G401 (cell line): ENCODE results near the gene IGFLR1. TPM values are rescaled to one million over a fixed set of nuclear protein-coding genes. Genes with fewer than 3 reads are reported as not detected.
"Not testable (repeated sequence)": the region's sequence is repeated elsewhere in the genome, so short reads cannot be mapped to it uniquely, and the experiment has no call there.

Experiments
- DNase-seq: peaks from one replicate; pipeline ENCODE4 v3.0.0-alpha.2; 2015; ENCODE audit warnings: low spot score
- in situ Hi-C: cut with HindIII; loops from 2 replicates; pipeline ENCODE4 v1.10.0; 2016; ENCODE audit warnings: low sequenced_read_pairs, mixed read lengths
- total RNA-seq: library from RNA; depleted of rRNA; stranded (reverse); fragments of >200 nt; shearing (Covaris generic); gene quantifications from 2 replicates; pipeline ENCODE4 v1.2.3, GENCODE V29; 2014

The IGFLR1 gene
- total RNA-seq, 1 experiment from 2014 or later: 4.0 TPM

- in situ Hi-C loops: no loop called here
- no peak for DNase-seq
Measured at GRCh38 chr19:35779033-35779432, 36.8 kb upstream of the IGFLR1 start.

GRCh38 chr19:35777961-35778360 lies 35.7 kb upstream of the IGFLR1 start:
- in situ Hi-C loops: no loop called here
- DNase-seq: no peak

DNA sequence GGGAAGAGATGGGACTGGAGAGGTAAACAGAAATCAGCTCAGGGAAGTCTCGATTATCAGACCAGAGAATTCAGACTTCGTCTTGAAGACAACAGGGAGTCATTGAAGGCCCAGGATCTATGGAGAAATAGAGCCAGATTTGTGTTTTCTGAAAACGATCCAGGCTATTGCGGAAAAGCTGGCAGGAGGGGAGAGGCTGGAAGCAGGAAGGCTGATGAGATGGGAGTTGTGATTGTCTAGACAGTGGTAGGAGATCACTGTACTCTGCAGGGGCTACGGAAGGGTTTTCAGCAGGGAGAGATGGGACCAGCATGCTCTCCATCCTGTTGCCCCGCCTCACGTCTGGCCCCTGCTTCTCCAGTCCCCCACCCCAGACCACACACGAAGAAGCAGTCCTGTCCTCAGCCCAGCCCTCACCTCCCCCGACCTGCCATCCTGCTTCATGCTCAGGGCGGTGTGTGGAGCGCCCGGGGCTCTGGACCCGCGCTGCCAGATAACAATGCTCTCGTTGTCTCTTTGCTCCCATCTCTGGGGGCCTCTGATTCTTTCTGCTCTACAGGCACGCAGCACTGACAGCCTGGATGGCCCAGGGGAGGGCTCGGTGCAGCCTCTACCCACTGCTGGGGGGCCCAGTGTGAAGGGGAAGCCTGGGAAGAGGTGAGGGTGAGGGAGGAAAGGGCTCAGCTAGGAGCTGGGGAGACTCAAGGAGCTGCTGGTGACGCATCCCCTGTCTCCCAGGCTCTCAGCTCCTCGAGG lies 35.0 kb upstream of the IGFLR1 start:
- in situ Hi-C loops: no loop called here
- DNase-seq: no peak

GRCh38 chr19:35776102-35776788 lies 34.0 kb upstream of the IGFLR1 start:
- peak; percentile 18 for DNase-seq
- in situ Hi-C loops: no loop called here

- in situ Hi-C loops: no loop called here
- DNase-seq: peak; percentile 99
Measured at GRCh38 chr19:35775298-35776101, 33.2 kb upstream of the IGFLR1 start, which contains the start of gene ARHGAP33. ARHGAP33 (plus strand) TSS chr19:35775564; CDS start chr19:35775659, 95 bp downstream.

- in situ Hi-C loops: no loop called here
Measured at GRCh38 chr19:35775046-35775297, 32.7 kb upstream of the IGFLR1 start.

DNA sequence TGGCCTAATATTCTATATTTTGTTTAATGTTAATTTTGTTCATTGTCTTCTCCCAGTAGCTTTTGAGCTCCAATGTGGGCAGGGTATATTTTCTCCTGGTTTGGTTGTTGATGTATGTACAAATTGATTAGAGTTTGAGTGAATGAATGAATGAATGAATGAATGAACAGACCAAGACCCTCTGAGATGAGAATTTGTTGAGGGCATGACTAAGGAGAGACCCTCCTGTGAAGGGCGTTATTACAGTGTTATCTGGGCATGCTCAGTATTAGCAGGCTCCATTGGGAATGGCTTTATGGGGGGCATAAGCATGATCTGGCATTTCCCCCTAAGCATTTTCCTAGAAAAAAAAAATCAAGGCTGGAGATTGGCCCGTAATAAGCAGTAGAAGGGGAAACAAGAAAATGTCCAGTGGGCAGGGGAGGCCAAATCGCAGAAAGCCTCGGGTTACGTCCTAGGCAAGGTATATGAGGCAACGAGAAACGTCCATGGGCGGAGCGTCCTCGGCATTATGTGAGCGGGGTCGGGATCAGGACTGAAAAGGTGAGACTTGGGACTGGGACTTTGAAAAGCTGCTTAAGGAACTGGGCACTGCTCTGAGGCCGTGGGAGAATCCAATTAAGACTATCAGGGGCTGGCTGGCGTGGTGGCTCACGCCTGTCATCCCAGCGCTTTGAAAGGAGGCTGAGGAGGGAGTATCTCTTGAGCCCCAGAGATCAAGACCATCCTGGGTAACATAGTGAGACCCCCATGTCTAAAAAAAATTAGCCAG lies 32.2 kb upstream of the IGFLR1 start:
- peak; percentile 25 for DNase-seq
- in situ Hi-C loops: no loop called here

More at GRCh38 chr19:35775046-35775297, 32.7 kb upstream of the IGFLR1 start:
- no peak for DNase-seq

GRCh38 chr19:35773020-35773806 lies 31.0 kb upstream of the IGFLR1 start:
- in situ Hi-C loops: no loop called here
- no peak for DNase-seq

DNA sequence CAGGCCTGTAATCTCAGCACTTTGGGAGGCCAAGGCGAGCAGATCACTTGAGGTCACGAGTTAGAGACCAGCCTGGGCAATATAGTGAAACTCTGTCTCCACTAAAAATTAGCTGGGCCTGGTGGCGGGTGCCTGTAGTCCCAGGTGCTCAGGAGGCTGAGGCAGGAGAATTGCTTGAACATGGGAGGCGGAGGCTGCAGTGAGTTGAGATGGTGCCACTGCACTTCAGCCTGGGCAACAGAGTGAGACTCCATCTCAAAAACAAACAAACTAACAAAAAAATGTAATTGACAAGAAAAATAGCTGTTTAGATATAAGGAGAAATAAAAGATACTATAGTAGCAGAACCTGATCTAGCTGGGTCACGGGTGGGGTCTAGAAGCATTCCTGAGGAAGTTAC lies 30.1 kb upstream of the IGFLR1 start:
- in situ Hi-C loops, DNase-seq: not testable (repeated sequence)

- in situ Hi-C loops: no loop called here
- no peak for DNase-seq
Measured at GRCh38 chr19:35768082-35768421, 25.8 kb upstream of the IGFLR1 start.

- no peak for DNase-seq
Measured at GRCh38 chr19:35767288-35768081, 25.2 kb upstream of the IGFLR1 start.

DNA sequence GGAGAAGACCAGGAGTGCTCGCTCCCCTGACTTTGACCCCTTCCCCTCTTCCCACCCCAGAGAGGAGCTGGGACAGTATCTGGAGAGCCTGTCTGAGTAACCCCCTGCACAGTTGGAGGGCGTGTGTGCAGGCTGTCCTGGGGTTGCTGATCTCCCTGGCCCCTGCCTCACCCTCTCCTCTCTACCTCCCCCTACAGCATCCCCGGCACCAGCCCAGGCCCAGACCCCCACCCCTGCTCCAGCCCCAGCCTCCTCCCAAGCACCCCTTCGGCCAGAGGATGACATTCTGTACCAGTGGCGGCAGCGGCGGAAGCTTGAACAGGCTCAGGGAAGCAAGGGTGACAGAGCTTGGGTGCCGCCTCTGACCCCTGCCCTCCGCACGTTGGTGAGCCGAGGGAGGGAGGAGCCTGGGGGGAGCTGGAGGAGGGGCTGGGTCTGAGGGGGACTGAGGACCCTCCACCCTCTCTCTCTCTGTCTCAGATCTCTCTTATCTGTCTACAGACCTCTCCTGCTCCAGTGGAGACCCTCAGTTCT lies 24.4 kb upstream of the IGFLR1 start:
- DNase-seq: no peak
- in situ Hi-C loops: no loop called here

More at GRCh38 chr19:35767288-35768081, 25.2 kb upstream of the IGFLR1 start:
- in situ Hi-C loops: no loop called here

DNA sequence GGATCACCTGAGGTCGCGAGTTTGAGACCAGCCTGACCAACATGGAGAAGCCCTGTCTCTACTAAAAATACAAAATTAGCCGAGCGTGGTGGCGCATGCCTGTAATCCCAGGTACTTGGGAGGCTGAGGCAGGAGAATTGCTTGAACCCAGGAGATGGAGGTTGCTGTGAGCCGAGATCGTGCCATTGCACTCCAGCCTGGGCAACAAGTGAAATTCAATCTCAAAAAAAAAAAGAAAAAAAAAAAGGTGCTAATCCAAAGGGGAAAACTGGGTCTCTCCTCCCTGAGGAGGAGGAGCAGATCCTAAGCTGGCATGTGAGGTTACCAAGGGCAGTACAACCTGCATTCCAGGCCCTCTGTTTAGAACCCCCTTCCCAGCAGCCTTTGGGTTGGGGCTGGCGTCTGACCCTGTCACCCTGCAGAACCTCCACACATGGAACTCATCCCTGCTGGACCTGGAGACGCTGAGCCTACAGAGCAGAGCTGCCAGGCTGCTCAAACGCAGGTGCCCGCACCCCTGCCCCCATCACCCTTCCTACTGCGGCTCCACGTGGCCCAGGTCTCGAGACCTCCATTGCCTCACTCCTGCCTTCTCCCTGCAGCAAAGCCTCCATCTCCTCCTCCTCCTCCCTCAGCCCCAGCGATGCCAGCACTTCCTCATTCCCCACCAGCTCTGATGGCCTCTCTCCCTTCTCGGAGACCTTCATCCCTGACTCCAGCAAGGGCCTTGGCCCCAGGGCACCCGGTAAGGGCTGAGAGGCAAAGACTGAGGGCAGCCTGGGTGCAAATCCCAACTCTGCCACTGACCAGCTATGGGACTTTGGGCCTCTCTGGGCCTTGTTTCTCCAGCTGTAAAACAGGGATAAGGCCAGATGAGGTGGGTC lies 22.4 kb upstream of the IGFLR1 start:
- in situ Hi-C loops: no loop called here
- DNase-seq: no peak

DNA sequence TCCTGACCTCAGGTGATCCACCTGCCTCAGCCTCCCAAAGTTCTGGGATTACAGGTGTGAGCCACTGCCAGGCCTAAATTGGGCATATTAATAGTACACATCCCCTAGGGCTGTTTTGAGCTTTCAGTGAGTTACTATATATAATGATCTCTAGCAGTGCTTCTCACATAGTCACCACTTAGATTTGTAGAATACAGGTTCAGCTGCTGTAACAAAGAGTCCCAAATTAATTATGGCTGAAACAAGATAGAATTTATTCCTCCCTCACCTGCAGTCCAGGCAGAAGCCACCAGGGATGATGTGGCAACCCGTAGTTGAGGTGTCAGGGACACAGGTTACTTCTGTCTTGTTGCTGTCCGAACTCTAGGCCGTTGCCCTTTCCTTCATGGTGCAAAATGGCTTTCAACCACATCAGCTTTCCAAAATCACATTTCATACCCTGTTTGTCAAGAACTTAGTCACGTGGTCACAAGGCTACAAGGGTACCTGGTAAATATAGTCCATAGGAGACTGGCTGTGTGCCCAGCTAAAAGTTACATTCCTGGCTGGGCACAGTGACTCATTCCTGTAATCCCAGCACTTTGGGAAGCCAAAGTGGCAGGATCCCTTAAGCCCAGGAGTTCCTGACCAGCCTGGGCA lies 18.6 kb upstream of the IGFLR1 start:
- DNase-seq: no peak
- in situ Hi-C loops: no loop called here

GRCh38 chr19:35759697-35760096 lies 17.4 kb upstream of the IGFLR1 start:
- in situ Hi-C loops: no loop called here
- no peak for DNase-seq
